Frontal cortex (tissue), 4 donors: ENCODE measurements around the gene SDK1. TPM values are rescaled to one million over a fixed set of nuclear protein-coding genes. Genes with fewer than 3 reads are reported as not detected.
"Not testable (repeated sequence)": the region's sequence is repeated elsewhere in the genome, so short reads cannot be mapped to it uniquely, and the experiment has no call there.

Experiments used
- DNase-seq, 2 donors: peaks; one replicate each; pipeline ENCODE4 v3.0.0; 2012; ENCODE audit warnings: low spot score in 2 of 2
- FAIRE-seq: peaks from 2 replicates; lab custom pipeline; 2012; peaks lifted over from hg19 to GRCh38; lab: Jason Lieb, UNC
- total RNA-seq: library from RNA; depleted of rRNA; stranded (reverse); fragments of >200 nt; gene quantifications from one replicate; pipeline ENCODE4 v1.2.3, GENCODE V29; 2014
- donor health status: control.
- donor health status: control.
- donor health status: control.

The SDK1 gene
- total RNA-seq, 1 donor from 2014 or later, result 33.0 TPM

DNA sequence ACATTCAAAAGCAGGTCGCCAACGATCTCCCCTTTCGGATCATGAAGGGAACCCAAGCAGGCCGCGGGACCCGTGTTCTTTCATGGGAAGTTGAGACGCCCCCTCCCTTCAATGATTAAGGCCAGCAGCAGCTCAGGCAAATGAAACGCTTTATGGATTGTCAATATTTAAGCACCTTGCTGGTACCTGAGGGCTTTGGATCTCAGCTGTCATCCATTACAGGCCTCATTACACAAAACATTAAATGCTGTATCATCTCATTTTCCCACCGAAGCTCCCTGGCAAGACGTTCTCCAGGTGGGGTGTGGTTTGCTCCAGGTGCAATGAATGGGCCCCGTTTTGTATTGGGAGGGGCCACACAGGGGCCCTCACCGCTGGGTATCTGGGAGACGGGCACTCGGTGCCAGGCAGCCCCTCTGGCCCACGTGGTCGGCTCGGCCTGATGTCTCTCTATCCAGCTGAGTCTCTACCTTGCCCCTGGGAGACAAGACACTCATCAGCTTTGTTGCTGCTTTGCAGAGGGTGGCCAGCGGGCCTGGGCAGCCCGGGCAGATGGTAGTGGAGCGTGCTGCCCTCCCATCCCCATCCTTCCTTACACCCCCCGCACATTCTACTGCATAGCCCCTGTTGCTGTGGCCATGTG is 925.0 kb downstream of the SDK1 start:
- no peak for FAIRE-seq
- no peak for DNase-seq

DNA sequence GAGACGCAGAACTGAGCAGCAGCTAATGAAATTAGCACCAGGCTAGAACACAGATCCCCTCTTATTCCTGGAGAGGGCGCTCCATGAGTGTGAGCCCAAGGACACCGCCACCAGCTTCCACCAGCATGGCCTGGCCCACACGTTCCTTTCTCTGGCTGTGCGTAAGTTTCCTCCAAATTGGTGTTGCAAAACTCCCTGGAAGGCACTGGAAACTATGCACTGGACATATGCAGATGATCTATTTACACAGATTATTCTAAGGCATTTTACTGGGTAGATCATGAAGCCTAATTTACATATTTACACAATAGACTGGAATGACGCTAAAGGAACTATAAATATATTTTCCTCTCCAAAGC is 925.5 kb downstream of the SDK1 start:
- DNase-seq, result no peak
- no peak for FAIRE-seq

DNA sequence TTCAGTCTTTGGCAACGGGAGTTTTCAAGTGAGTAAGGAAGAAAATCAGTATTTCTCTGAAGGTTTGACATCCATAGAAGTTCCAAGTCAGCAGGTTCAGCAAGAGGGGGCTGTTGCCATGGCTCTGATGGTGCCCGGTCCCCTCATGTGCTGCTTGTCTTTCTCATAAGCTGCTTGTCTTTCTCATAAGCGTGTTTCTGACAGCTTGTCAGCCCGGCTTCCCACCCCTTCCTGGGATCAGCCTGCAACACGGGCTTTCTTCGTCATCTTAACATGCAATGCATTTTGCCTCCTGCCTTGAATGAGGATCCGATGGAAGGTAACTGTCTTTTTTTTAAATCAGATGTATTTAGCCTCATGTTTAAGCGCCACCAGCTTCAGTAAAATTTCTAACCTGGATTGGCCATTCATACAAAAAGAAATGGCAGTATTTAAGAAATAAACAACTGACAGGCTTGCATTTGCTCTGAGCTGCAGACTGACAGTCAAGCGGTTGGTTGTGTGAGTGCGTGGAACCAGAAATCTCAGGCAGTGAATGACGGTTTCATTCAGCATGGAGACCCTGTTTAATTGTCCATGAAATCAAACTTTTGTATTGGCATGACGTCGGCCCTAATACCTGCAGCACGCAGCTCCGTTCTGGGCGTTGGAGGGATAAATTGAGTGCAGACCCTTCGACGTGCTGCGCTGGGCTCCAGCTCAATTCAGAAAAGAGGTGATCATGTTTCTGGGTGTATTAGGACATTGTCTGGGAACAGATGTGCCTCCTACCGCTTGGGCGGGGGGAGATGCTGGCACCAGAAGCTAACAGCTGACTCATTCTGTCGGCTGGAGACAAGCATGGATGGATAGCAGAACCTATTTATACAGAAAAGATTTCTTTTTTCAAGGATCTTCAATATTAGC is 926.3 kb downstream of the SDK1 start:
- no peak for FAIRE-seq
- DNase-seq, result no peak

DNA sequence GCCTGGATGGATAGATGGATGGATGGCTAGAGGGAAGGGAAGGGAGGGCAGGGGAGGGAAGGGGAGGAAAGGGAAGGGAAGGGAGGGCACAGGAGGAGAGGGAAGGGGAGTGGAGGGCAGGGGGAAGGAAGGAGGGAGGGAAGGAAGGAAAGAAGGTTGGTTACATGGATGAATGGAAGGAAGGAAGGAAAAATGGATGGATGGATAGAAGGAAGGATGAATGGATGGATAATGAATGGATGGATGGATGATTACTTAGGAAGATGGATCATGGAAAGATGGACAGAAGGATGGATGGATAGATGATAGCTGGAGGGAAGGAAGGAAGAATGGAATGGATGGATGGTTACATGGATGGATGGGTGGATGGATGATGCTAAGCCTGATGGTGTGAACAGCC is 929.3 kb downstream of the SDK1 start:
- FAIRE-seq (no peak), DNase-seq (no peak)

DNA sequence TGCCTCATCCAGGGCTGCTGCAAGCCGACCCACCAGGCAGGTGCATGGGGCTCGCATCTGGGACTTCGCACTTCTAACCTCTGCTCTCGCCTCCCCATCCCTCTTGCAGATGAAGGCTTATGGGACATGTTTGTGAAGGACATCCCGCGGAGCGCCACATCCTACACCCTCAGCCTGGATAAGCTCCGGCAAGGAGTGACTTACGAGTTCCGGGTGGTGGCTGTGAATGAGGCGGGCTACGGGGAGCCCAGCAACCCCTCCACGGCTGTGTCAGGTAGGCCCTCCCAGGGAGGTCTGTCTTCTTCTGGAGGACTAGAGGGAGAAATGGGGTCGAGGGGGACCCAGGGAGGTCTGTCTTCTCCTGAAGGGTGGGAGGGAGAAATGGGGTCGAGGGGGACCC is 932.1 kb downstream of the SDK1 start:
- FAIRE-seq, result no peak
- DNase-seq, result no peak

DNA sequence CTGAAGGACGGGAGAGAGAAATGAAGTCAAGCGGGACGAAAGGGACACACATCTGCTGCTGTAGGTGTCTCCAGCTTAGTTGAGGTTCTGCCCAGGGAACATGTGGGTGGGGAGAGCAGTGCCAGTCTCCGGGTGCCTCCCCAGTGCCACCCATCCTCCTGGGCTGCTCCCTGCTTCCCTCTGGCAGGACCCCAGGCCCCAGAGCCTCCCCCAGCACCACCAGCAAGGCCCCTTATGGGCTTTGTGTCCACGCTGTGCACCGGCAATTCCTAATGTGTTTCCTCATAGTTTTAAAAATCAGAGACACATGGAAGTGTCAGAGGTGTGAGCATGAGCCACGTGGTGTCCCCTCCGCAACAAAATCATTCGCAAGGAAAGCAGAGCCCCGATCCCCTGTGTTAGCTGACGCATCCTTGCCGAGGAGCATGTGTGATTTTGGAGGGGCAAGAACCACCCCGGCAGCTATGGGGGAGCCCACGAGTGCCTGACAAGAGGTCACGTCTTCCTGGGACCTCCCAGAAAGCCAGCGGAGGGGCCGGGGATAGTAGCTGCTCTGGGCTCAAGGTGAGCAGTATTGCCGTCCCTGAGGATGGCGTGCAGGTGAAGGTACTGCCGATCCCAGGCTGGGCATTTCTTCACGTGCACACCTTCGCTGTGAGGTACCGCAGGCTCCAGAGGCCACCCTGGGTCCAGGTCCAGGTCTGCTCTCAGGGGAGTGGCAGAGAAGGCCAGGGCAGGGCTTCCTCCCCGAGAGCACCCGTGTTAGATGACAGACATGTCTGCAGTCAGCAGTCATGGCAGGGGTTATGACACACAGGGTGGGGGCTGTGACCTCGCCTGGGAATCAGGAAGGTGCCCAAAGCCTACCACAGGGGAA is 932.8 kb downstream of the SDK1 start:
- FAIRE-seq (no peak), DNase-seq (no peak)

DNA sequence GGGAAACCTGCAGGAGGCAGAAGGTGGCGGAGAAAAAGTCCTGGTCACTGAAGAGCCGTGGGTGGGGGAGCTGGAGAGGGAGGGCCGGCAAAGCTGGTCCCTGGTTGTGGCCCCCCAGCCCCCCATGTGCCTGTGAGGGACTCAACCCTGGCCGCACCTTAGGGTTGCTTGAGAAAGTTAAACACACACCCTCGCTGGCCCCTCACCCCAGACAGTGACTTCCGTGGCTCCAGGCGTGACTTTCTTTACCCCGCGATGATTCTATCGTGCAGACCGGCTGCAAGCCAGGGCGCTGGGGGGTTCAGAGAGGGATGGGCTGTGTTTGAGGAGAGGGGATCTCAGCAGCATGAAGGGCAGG is 933.4 kb downstream of the SDK1 start:
- no peak for FAIRE-seq
- DNase-seq, result no peak

DNA sequence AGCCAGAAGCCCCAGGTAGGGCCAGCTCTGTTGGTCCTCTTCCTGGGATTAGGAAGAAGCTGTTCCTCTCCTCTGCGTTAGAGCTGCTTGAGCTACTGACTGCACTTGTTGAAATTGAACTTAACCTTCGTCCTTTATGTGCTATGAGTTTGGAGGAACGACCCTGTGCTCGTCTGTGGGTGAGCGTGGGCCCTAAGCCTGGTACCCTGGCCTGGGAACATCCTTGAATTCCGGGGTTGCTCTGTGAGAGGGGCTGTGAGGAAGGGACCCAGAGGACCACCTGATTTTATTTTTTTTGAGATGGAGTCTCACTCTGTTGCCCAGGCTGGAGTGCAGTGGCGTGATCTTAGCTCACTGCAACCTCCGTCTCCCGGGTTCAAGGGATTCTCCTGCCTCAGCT is 933.8 kb downstream of the SDK1 start:
- FAIRE-seq, result no peak

DNA sequence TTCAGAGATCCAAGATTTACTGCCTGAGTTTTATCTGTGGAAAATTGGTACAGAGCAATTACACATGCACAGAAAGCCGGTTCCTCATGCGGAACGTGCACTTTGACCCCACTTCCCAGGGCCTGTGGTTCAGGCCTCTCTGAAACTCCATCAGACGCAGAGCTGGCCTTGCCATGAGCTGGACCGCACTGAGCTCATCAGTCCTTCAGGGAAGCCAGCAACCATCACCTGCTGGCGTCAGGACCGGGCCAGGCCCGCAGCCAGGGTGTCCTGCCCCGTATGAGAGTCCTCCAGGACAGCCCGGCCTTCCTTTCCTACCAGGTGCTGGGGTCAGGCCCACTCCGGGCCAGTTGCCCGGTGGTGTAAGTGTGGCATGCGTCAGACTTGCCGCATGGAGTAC is 934.5 kb downstream of the SDK1 start:
- DNase-seq, result no peak
- FAIRE-seq, result no peak

More for the DNA sequence above, 933.8 kb downstream of the SDK1 start:
- no peak for DNase-seq

DNA sequence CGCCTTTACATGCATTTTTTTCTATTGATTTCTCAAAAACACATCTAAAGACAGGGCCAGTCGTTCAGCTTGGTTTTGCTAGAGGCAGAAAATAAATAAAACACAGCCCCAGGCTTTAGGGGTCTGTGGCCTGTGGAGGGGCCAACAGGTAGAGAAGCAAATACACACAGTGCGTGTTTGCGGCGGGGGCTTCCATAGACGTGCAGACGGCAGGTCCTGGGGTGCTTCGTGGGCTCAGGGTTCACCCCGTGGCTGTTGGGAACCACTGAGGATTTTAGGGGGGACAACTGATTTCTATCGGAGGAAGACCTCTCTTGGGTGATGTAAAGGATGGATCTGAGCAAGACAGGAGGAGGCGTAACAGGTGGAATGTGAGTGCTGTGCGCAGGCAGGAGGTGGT is 935.3 kb downstream of the SDK1 start:
- FAIRE-seq (no peak), DNase-seq (no peak)

DNA sequence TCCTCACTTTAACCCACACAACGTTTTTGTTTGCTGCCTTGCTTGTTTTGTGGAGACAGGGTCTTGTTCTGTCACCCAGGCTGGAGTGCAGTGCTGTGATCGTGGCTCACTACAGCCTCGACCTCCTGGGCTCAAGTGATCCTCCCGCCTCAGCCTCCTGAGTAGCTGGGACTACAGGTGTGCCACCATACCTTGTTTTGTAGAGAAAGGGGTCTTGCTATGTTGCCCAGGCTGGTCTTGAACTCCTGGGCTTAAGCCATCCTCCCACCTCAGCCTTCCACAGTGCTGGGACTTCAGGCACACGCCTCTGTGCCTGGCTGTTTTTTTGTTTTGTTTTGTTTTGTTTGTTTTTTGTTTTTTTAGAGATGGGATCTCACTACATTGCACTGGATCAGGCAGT is 935.8 kb downstream of the SDK1 start:
- DNase-seq, FAIRE-seq: not testable (repeated sequence)

DNA sequence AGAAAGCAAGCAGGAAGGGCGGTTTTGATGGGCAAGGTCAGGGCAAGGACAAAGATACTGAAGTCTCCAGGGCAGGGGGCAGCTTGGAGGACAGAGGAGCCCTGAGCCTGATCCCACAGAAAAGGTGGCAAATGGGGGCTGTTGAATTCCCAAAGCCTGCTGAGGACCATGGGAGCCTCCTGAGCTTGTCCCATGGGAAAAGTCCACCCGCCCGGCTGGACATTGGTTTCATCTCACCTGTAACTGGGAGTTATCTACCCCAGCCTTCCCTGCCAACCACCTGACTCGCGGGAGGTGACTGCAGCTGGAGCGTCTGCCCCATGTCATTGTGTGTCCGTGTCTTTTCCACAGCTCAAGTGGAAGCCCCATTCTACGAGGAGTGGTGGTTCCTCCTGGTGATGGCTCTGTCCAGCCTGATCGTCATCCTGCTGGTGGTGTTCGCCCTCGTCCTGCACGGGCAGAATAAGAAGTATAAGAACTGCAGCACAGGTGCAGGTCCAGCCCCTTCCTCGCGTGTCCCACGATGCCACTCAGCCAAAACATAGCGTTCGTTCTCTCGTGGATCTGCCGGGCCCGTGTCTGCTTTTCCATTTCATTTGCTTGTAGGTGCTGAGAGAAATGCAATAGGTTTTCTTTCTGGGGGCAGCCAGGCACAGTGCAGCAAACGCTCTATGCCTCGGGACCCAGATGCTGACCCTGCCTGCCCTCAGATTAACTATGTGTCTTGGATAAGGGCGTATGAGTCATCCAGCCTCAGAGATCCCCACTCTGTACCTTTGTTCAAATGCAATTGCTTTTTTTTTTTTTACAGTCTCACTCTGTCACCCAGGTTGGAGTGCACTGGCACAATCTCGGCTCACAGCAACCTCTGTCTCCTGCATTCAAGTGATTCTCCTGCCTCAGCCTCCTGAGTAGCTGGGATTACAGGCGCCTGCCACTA is 936.5 kb downstream of the SDK1 start:
- DNase-seq, result no peak
- FAIRE-seq, result no peak

DNA sequence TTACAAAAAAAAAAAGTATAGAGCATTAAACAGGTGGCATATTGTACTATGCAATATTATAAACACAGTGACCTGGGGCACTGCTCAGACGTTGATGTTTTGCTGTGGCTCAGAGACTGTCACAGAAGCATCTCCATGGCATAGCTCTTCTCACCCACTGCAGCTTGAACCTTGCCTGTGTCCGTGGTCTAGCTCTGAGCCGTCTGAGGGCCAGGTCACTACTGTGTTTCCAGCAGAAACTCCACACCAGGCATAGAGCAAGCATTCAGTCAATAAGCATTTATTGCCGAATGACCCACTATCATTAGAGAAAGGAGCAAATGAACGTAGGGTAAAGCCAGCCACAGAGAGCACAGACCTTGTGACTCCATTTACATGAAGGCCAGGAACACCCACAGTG is 937.8 kb downstream of the SDK1 start:
- DNase-seq, result no peak
- no peak for FAIRE-seq

DNA sequence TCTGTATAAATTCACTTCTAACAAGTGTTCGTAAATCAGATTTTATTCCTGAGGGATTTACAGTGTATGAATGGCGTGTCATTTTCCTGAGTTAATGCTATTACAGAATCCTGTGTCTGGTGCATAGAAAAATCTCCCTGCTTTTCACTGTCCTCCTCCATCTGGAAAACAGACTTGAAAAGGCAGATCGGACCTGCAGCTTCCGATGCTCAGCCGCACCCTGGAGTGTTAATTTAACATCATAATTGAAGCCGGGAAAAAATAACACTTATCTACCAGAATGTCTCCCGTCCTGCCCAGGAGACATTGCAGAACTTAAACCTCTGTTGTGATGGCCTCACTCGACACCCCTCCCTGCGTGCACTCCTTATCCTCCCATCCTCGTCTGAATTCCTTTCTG is 939.0 kb downstream of the SDK1 start:
- FAIRE-seq (no peak), DNase-seq (no peak)

DNA sequence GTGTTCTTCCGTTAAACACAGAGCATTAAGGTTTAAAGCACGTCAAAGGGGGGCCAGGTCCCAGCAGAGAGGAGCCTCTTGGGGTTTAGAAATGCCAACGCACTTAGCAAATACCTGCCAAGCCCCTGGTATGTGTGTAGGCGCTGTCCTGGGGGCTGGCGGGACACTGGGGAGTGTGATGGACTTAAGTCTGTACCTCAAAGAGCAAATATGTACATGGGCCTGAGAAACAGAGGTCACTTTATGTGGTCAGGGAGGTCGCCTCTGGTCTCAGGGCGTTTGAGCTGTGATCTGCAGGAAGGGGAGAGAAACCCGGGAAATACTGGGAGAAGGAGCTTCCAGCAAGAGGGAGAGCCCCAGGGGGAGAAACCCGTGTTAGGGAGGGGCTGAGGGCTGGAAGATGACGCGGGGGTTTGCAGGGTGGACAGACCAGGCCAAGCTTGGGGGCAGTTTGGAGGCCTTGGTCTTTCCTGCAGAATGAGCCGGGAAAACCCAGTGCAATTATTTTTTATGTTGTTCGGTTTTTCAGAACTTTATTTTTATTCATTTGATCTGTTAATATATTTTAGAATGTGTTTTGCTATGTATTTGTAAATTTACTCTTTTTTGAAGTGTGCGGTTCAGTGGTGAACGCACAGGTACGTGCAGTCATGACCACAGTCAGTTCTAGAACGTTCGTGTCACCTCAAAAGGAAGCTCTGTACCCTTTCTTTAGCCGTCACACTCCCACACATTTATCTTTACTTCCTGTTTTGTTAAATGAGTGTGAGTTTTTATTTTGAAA is 939.7 kb downstream of the SDK1 start:
- DNase-seq, result no peak

DNA sequence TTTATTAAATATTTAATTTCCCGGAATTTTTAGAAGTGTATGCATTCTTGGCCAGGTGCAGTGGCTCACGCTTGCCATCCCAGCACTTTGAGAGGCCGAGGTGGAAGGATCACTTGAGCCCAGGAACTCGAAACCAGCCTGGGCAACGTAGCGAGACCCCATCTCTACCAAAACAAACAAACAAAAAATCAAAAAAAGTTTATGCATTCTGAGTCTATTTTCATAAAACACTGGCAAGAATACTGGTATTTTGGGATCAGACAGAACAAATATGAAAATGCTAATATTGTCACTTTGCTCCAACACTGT is 940.2 kb downstream of the SDK1 start:
- no peak for DNase-seq
- no peak for FAIRE-seq

More for the DNA sequence above, 939.7 kb downstream of the SDK1 start:
- no peak for FAIRE-seq

DNA sequence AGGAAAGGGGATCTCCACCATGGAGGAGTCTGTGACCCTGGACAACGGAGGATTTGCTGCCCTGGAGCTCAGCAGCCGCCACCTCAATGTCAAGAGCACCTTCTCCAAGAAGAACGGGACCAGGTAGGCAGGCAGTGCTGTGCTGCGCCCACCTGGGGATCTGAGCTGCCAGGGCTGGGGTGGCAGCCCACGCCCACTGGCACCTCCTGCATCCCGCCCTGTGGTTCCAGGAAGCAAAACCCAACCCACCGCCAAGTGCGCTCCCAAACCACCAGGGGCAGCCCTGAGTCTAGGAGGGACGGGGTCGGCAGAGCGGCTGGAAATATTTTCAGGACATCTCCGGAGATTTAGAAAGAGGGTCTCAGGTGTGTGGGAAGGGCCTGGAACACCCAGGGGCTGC is 940.7 kb downstream of the SDK1 start:
- DNase-seq (no peak), FAIRE-seq (no peak)

DNA sequence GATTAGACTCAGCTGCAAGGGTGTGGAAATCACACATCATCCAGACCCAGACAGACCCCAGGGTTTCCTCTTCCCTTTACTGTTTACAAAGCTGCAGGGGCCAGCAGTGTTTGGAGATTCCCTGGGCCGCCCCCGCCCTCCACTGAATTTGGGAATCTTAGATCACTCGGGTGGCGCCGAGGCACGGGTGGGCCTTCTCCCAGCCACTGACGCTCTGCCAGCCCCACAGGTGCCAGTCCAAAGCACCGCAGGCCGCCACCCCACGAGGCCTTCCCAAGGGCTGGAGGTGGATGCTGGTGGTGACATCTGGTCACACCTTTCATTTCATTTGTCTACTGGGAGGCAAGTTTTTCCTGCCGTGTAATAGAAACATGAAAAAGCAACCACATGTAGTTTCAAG is 941.7 kb downstream of the SDK1 start:
- DNase-seq (no peak), FAIRE-seq (no peak)

DNA sequence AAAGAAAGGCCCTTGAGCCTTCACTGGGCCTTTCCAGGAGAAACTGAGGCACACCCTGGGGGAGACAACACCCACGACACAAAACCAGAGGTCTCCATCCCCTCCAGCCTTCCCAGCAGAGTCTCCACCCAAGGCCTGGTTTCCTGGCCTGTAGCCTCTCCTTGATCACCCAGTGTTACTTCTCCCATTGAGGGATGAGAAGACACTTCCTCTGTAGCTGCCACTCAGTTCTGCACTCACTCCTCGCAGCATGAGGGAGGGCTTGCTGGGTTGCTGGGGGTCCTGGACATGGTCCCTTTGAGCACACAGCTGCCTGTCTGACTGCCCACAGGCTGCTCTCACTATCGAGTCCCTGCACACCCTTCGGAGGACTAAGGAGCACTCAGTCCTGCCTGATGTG is 943.0 kb downstream of the SDK1 start:
- FAIRE-seq (no peak), DNase-seq (no peak)
